ENCODE data around the gene RXFP1.

Gene RXFP1

DNA sequence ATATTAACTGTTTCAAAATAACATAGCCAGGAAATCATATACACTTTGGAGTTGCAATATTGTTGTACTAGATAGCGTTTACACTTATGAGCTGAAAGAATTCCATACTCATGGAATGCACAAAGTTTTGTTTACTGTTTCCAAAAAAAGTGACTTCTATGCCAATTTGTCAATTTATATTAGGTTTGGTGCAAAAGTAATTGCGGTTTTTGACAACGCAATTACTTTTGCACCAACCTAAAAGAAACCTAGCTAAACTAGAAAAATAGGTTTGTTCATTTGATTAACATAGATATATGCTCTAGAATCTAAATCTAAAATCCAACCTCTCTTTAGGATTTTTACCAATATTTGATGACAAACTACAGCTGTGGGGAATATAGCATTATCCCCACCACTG is 15.2 kb downstream of the RXFP1 start:
- TF ChIP-seq POLR2A (IDR thresholded peaks at IDR 0.05; ENCODE audit: extremely low read depth, insufficient read length): no peak
- TF ChIP-seq, protein P1, sequence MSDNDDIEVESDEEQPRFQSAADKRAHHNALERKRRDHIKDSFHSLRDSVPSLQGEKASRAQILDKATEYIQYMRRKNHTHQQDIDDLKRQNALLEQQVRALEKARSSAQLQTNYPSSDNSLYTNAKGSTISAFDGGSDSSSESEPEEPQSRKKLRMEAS (IDR thresholded peaks at IDR 0.05; ENCODE audit: low read depth, low read length): no peak
- TF ChIP-seq, protein P2, sequence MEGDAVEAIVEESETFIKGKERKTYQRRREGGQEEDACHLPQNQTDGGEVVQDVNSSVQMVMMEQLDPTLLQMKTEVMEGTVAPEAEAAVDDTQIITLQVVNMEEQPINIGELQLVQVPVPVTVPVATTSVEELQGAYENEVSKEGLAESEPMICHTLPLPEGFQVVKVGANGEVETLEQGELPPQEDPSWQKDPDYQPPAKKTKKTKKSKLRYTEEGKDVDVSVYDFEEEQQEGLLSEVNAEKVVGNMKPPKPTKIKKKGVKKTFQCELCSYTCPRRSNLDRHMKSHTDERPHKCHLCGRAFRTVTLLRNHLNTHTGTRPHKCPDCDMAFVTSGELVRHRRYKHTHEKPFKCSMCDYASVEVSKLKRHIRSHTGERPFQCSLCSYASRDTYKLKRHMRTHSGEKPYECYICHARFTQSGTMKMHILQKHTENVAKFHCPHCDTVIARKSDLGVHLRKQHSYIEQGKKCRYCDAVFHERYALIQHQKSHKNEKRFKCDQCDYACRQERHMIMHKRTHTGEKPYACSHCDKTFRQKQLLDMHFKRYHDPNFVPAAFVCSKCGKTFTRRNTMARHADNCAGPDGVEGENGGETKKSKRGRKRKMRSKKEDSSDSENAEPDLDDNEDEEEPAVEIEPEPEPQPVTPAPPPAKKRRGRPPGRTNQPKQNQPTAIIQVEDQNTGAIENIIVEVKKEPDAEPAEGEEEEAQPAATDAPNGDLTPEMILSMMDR (IDR thresholded peaks at IDR 0.05; ENCODE audit: low read depth, low read length): no peak
- TF ChIP-seq MYC (IDR thresholded peaks at IDR 0.05; ENCODE audit: low read depth, low read length): no peak
- no peak for DNase-seq (ENCODE audit: low read depth)
- no peak overlapping the region for H3K4me3 ChIP-seq (ENCODE audit: low read depth, low read length)

DNA sequence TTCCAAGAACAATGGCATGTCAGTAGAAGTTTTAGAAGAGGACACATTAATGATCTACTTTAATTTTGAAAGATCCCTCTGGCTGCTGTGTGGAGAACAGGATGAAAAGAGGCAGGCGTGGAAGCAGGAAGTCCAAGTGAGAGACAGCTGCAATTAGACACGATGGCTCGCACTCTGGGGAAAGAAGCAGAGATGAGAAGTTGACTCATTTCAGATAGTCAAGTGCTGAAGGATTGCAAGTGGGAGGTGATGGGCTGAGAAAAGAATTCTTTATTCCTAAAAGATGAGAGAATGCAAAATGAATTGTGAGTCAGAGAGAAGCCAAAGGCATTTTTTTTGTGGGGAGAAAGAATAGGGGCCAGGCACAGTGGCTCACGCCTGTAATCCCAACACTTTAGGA is 16.5 kb downstream of the RXFP1 start:
- no peak for DNase-seq (ENCODE audit: low read depth)
- H3K4me3 ChIP-seq (ENCODE audit: low read depth, low read length): no peak overlapping the region
- no peak for TF ChIP-seq POLR2A (IDR thresholded peaks at IDR 0.05; ENCODE audit: extremely low read depth, insufficient read length)
- TF ChIP-seq, protein P2 (IDR thresholded peaks at IDR 0.05; ENCODE audit: low read depth, low read length): no peak
- TF ChIP-seq, protein P1 (IDR thresholded peaks at IDR 0.05; ENCODE audit: low read depth, low read length): no peak
- TF ChIP-seq MYC (IDR thresholded peaks at IDR 0.05; ENCODE audit: low read depth, low read length): no peak

DNA sequence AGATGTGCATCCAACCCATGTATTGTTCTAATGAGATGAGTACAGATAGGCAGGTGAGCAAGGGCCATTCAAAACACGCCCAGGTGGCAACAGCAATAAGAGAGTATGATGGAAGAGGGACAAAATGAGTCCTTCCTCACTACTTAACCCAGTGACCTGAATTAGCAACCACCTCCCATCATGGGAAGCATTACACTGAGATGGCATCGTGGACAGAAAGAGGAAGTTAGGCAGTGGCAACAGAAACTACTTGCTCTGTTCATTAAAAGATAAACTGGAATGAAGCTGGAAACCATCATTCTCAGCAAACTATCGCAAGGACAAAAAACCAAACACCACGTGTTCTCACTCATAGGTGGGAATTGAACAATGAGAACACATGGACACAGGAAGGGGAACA is 17.2 kb downstream of the RXFP1 start:
- H3K4me3 ChIP-seq (ENCODE audit: low read depth, low read length): no peak overlapping the region
- peak; percentile 46 for DNase-seq (ENCODE audit: low read depth)
- TF ChIP-seq, protein P2 (IDR thresholded peaks at IDR 0.05; ENCODE audit: low read depth, low read length): no peak
- TF ChIP-seq POLR2A (IDR thresholded peaks at IDR 0.05; ENCODE audit: extremely low read depth, insufficient read length): no peak
- no peak for TF ChIP-seq MYC (IDR thresholded peaks at IDR 0.05; ENCODE audit: low read depth, low read length)
- TF ChIP-seq, protein P1 (IDR thresholded peaks at IDR 0.05; ENCODE audit: low read depth, low read length): no peak

DNA sequence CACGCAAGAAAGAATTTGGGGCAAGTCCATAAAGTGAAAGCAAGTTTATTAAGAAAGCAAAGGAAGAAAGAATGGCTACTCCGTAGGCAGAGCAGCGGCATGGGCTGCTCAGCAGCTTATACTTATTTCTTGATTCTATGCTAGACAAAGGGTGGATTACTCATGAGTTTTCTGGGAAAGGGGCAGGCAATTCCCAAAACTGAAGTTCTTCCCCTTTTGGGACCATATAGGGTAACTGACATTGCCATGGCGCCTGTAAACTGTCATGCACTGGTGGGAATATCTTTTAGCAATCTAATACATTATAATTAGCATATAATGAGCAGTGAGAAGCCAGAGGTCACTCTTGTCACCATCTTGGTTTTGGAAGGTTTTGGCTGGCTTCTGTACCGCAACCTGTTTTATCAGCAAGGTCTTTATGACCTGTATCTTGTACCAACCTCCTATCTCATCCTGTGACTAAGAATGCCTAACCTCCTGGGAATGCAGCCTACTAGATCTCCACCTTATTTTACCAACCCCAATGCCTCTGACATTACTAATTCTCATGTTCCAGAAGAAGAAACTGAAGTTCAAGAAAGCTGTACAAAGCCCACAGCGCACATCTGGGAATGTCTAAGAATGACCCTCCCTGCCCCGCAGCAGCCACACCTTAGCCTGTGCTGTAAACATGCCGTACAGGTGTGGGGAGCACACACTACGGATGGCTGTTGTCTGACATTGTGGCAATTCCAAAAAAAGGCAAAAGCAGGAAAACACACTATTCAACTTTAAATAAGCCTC is 18.6 kb downstream of the RXFP1 start:
- no peak overlapping the region for H3K4me3 ChIP-seq (ENCODE audit: low read depth, low read length)
- DNase-seq (ENCODE audit: low read depth): no peak
- TF ChIP-seq, protein P2 (IDR thresholded peaks at IDR 0.05; ENCODE audit: low read depth, low read length): no peak
- TF ChIP-seq, protein P1 (IDR thresholded peaks at IDR 0.05; ENCODE audit: low read depth, low read length): no peak
- TF ChIP-seq MYC (IDR thresholded peaks at IDR 0.05; ENCODE audit: low read depth, low read length) (no peak), POLR2A (IDR thresholded peaks at IDR 0.05; ENCODE audit: extremely low read depth, insufficient read length) (no peak)

DNA sequence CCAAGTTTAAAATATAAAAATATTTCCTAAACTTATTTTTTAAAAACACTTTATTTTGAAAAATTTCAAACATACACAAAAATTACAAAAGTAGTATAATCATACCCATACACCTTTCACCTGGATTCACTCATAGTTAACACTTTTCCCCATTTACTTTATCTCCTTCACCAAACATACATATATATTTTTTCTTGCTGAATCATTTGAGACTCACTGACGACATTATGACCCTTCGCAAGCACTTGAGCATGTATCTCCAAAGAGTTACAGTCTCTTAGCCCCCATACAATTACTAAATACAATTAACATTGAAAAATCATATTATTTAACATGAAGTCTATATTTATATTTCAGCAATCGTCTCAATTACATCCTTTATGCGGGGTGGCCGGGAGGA is 19.8 kb downstream of the RXFP1 start:
- DNase-seq (ENCODE audit: low read depth): no peak
- TF ChIP-seq POLR2A (IDR thresholded peaks at IDR 0.05; ENCODE audit: extremely low read depth, insufficient read length) (no peak), MYC (IDR thresholded peaks at IDR 0.05; ENCODE audit: low read depth, low read length) (no peak)
- TF ChIP-seq, protein P1 (IDR thresholded peaks at IDR 0.05; ENCODE audit: low read depth, low read length): no peak
- TF ChIP-seq, protein P2 (IDR thresholded peaks at IDR 0.05; ENCODE audit: low read depth, low read length): no peak

More for the DNA sequence above, 19.8 kb downstream of the RXFP1 start:
- H3K4me3 ChIP-seq (ENCODE audit: low read depth, low read length): no peak overlapping the region

Measured in NB4 (cell line).